Thyroid gland (tissue), 4 donors: ENCODE measurements around the gene REST. TPM values are rescaled to one million over a fixed set of nuclear protein-coding genes. Genes with fewer than 3 reads are reported as not detected.

ENCODE experiments used
- DNase-seq, 2 donors: peaks; one replicate each; pipeline ENCODE4 v3.0.0-alpha.2; 2019
- H3K27ac ChIP-seq, 3 donors: fragments of 200-600 bp; sonication (generic); 1 replicate in 2 of 3; 2 replicates in 1 of 3; pipeline ENCODE4 v1.5.1; 2016 to 2019; ENCODE audit warnings: mild to moderate bottlenecking in 1 of 3, moderate library complexity in 1 of 3
- H3K27me3 ChIP-seq: fragments of 200-600 bp; sonication (generic); one replicate; pipeline ENCODE4 v1.5.1; 2019
- H3K36me3 ChIP-seq, 2 donors: fragments of 200-600 bp; sonication (generic); one replicate each; pipeline ENCODE4 v1.5.1; 2016 to 2019
- H3K4me1 ChIP-seq, 2 donors: fragments of 200-600 bp; sonication (generic); one replicate each; pipeline ENCODE4 v1.5.1; 2017 to 2019
- H3K4me3 ChIP-seq, 3 donors: fragments of 200-600 bp; sonication (generic); replicated peaks in 1 of 3; 1 replicate in 2 of 3; 2 replicates in 1 of 3; pipeline ENCODE4 v1.5.1; 2016; ENCODE audit warnings: mild to moderate bottlenecking in 1 of 3
- H3K9me3 ChIP-seq: fragments of 200-600 bp; sonication (generic); one replicate; pipeline ENCODE4 v1.5.1; 2017
- CTCF ChIP-seq, 6 experiments: fragments of 200-600 bp in 3 of 6; fragments of 450-650 bp in 3 of 6; sonication (generic) in 3 of 6; IDR thresholded peaks; one replicate each; pipeline ENCODE4 v1.5.1; 2016 to 2019; ENCODE audit warnings: antibody characterized with exemption in 6 of 6, mild to moderate bottlenecking in 2 of 6, inconsistent platforms in 1 of 6, moderate library complexity in 1 of 6
- POLR2A ChIP-seq, 2 donors: fragments of 450-650 bp; IDR thresholded peaks; one replicate each; pipeline ENCODE4 v1.6.1; 2017; ENCODE audit warnings: antibody characterized with exemption in 2 of 2, mild to moderate bottlenecking in 2 of 2, moderate library complexity in 1 of 2
- WGBS, 2 donors: methylation state at CpG; one replicate each; pipeline ENCODE4 v1.1.5; 2017; 5-methylcytosine and 5-hydroxymethylcytosine counted together
- intact Hi-C: fragments of 100-400 bp; cut with DNase I; formaldehyde crosslinking; loops from one replicate; pipeline ENCODE4 v1.15.1; 2023
- total RNA-seq, 4 donors: library from RNA; depleted of rRNA; stranded (reverse); fragments of >200 nt; gene quantifications; one replicate each; pipeline ENCODE4 v1.2.3, GENCODE V29; 2016

Gene REST
- total RNA-seq, 4 donors from 2014 or later = 33.2 to 50.3 (median 41.1) TPM

- Histone ChIP-seq H3K27ac (peak within 1 kb of the TSS; percentile 83 to 94 (median 94)), H3K4me1 (peaks cover 29 to 42% of the 10 kb centered on the region in 2 donors), H3K9me3 (no peaks in the 10 kb centered on the region), H3K36me3 (peaks cover 14 to 18% of the 10 kb centered on the region in 2 donors), H3K4me3 (peak within 1 kb of the TSS; percentile 52 to 83 (median 79)), H3K27me3 (no peaks in the 10 kb centered on the region)
- TF ChIP-seq CTCF (IDR thresholded peaks at IDR 0.05) = no peak
- peak in 1 of 2 donors; percentile 87 for TF ChIP-seq POLR2A (IDR thresholded peaks at IDR 0.05)
- DNase-seq = peak; percentile 98 to 99
- intact Hi-C loops = loop anchor here (10.0 kb wide), 1 partner anchor 73 kb away; the partner anchor contains the start of gene REST
- 1 to 3% methylated on average over 14 to 30 of the region's 51 CpGs for WGBS, 2 donors
Observed at GRCh38 chr4:56977321-56978012, 69.8 kb downstream of the REST start, which contains the start of gene NOA1. TSS of gene NOA1 (minus strand) at chr4:56977606. CDS start at chr4:56977585, 21 bp downstream.

GRCh38 chr4:56978750-56979303, 71.1 kb downstream of the REST start, which contains the start of gene POLR2B:
TSS of gene POLR2B (plus strand) at chr4:56978896. CDS start at chr4:56978986, 90 bp downstream.
- intact Hi-C loops = loop anchor here (10.0 kb wide), 1 partner anchor 74 kb away; the partner anchor contains the start of gene REST
- H3K36me3 ChIP-seq = peaks cover under 1 to 4% of the 10 kb centered on the region in 2 donors
- H3K4me3 ChIP-seq = peak within 1 kb of the TSS; percentile 76 to 83 (median 79)
- peak; percentile 92 to 94 for DNase-seq
- TF ChIP-seq POLR2A (IDR thresholded peaks at IDR 0.05) (peak in 1 of 2 donors; percentile 81), CTCF (IDR thresholded peaks at IDR 0.05) (no peak)
- peaks cover 29 to 42% of the 10 kb centered on the region in 2 donors for H3K4me1 ChIP-seq
- 1% methylated on average over 29 to 37 of the region's 37 CpGs for WGBS, 2 donors
- no peaks in the 10 kb centered on the region for H3K27me3 ChIP-seq
- no peaks in the 10 kb centered on the region for H3K9me3 ChIP-seq
- H3K27ac ChIP-seq = peak within 1 kb of the TSS; percentile 83 to 94 (median 94)

GRCh38 chr4:56979421-56980072, 71.8 kb downstream of the REST start:
- WGBS, 2 donors = 12 to 22% methylated on average over 21 of the region's 21 CpGs
- no peaks in the 10 kb centered on the region for H3K36me3 ChIP-seq
- peak overlapping the region; percentile 65 to 94 (median 83) for H3K27ac ChIP-seq
- no peaks in the 10 kb centered on the region for H3K27me3 ChIP-seq
- peaks cover 29 to 42% of the 10 kb centered on the region in 2 donors for H3K4me1 ChIP-seq
- no peaks in the 10 kb centered on the region for H3K9me3 ChIP-seq
- DNase-seq = peak; percentile 12 to 23
- TF ChIP-seq POLR2A (IDR thresholded peaks at IDR 0.05) (no peak), CTCF (IDR thresholded peaks at IDR 0.05) (no peak)
- intact Hi-C loops = loop anchor here (10.0 kb wide), 1 partner anchor 75 kb away; the partner anchor contains the start of gene REST
- H3K4me3 ChIP-seq = peak overlapping the region; percentile 38 to 79 (median 76)

GRCh38 chr4:56981795-56982201, 74.1 kb downstream of the REST start:
- no peak for DNase-seq
- Histone ChIP-seq H3K27me3 (no peaks in the 10 kb centered on the region), H3K36me3 (peaks cover 0 to 3% of the 10 kb centered on the region in 2 donors), H3K27ac (no peak overlapping the region), H3K4me3 (no peak overlapping the region), H3K4me1 (peaks cover 14 to 26% of the 10 kb centered on the region in 2 donors), H3K9me3 (no peaks in the 10 kb centered on the region)
- TF ChIP-seq CTCF (IDR thresholded peaks at IDR 0.05) (no peak), POLR2A (IDR thresholded peaks at IDR 0.05) (no peak)
- WGBS, 2 donors = 71 to 84% methylated on average over 4 of the region's 4 CpGs
- intact Hi-C loops = no loop called here
